ENCODE measurements around the gene PLXNB3. TPM values are rescaled to one million over a fixed set of nuclear protein-coding genes. Genes with fewer than 3 reads are reported as not detected.
"Not testable (repeated sequence)": the region's sequence is repeated elsewhere in the genome, so short reads cannot be mapped to it uniquely, and the experiment has no call there.

Gene PLXNB3
- total RNA-seq, 1 donor from 2014 or later = 7.6 TPM

GRCh38 chrX:153802513-153803045 is 38.5 kb downstream of the PLXNB3 start:
- intact Hi-C loops (cut with DNase I) = no loop called here
- DNase-seq (ENCODE audit: low spot score) = no peak

- no peak for DNase-seq (ENCODE audit: low spot score)
- intact Hi-C loops (cut with DNase I) = no loop called here
Observed at GRCh38 chrX:153803211-153804099, 39.4 kb downstream of the PLXNB3 start.

GRCh38 chrX:153804100-153804595 is 40.1 kb downstream of the PLXNB3 start:
- no peak for DNase-seq (ENCODE audit: low spot score)
- intact Hi-C loops (cut with DNase I) = no loop called here

DNA sequence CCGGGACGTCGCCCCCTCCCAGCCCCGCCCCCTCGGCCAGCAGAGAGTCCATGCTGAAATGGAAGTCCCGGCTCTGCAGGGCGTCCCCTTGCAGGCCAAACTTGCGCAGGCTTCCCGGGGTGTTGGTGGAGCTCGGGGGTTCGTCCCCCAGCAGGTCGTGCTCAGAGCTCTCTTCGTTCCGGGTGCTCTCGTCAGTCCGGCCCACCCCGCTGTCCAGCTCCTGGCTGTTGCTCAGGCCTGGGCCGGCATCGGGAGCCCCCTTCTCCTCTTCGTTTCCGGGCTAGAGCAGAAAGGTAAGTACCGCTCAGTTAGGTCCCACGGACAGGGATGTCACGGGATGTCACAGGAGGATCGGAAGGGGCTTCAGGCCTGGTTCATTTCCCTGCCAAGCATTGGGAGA is 40.6 kb downstream of the PLXNB3 start:
- intact Hi-C loops (cut with DNase I) = no loop called here
- DNase-seq (ENCODE audit: low spot score) = no peak

- intact Hi-C loops (cut with DNase I) = no loop called here
- DNase-seq (ENCODE audit: low spot score) = no peak
Observed at GRCh38 chrX:153805436-153805835, 41.4 kb downstream of the PLXNB3 start.

- intact Hi-C loops (cut with DNase I) = no loop called here
- no peak for DNase-seq (ENCODE audit: low spot score)
Observed at GRCh38 chrX:153806999-153807575, 43.0 kb downstream of the PLXNB3 start.

DNA sequence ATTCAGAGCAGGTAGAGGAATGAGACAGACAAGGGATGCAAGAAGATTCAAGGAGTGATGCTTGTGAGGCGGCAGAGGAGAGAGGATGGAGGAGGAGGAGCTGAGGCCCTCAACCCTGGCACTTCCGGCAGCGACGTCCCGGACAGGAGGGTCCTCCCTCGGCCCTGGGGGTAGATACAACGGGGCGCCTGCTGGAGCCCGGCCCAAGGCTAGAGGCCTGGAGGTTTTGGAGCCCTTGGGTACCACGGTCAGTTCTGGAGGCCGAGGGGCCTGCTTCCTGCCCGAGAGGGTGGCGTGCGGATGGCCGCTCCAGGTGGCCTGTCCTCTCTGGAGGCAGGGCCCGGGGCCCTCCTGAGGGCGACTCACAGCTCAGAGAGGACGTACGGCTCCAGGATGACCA is 43.9 kb downstream of the PLXNB3 start:
- intact Hi-C loops (cut with DNase I) = no loop called here
- DNase-seq (ENCODE audit: low spot score) = no peak

DNA sequence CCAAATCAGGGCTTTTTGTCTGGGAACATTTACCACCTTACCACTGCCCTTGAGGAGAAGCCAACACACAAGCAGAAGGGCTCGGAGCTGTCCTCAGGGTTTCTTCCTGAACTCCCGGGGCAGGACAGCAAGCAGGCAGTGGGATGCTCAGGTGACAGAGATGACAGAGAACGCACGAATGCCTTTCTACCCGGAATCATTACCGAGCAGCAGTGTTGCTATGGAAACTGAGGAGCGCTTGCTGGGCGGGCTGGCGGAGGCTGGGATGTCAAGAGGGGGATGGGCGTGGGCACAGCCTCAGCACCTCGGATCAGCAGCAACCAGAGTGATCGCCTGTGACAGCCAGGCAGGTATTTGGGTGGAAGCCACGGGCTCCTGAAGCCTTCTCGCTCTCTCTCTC is 48.2 kb downstream of the PLXNB3 start:
- intact Hi-C loops (cut with DNase I) = no loop called here
- no peak for DNase-seq (ENCODE audit: low spot score)

DNA sequence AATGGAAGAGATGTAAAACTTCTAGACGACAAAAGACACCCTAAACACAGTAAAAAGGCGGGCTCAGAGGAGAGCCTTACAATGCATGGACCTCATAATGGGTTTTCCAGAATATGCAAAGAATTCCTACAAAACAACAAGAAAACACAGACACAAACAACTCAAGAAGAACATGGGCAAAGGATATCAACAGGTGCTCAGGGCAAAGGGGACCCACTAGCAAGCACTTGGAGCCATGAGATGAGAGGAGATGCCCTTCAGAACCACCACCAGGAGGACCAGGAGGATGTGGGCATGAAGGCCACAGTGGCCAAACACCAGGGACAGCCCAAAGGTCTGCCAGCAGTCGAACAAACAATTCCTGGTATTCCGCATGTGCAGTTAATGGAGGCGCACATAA is 49.1 kb downstream of the PLXNB3 start:
- intact Hi-C loops (cut with DNase I) = no loop called here
- DNase-seq (ENCODE audit: low spot score) = no peak

DNA sequence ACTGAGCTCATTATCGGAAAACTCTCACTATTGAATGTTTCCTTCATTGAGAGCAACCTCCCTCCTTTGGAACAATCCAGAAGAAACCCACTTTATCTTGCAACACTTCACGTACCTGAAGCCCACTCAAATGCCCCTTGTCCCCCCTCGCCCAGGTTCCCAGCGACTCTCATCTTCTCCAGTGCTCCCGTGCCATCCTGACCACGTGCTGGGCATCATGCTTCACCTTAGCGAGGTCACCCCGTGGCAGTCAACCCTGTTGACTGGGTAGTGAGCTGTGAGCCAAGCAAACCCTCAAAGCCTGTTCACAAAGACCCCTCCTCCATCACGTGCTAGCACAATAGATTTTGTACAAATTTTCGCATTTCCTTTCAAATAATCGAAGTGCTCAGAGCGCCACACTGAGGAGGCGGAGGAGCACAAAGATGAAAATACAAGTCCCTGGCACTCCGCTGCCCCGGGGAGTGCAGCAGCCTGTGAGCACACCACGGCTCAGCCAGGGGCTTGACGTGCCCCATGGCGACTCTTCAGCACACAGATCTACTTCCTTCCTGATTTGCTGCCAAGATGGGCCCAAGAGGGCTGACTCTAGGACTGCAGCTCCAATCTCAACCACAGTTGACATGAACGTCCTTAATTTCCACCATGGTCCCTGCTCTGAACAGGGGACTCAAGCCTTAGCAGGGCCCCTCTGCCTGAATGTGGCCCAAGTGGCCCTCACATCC is 50.7 kb downstream of the PLXNB3 start:
- DNase-seq (ENCODE audit: low spot score) = no peak
- intact Hi-C loops (cut with DNase I) = no loop called here

DNA sequence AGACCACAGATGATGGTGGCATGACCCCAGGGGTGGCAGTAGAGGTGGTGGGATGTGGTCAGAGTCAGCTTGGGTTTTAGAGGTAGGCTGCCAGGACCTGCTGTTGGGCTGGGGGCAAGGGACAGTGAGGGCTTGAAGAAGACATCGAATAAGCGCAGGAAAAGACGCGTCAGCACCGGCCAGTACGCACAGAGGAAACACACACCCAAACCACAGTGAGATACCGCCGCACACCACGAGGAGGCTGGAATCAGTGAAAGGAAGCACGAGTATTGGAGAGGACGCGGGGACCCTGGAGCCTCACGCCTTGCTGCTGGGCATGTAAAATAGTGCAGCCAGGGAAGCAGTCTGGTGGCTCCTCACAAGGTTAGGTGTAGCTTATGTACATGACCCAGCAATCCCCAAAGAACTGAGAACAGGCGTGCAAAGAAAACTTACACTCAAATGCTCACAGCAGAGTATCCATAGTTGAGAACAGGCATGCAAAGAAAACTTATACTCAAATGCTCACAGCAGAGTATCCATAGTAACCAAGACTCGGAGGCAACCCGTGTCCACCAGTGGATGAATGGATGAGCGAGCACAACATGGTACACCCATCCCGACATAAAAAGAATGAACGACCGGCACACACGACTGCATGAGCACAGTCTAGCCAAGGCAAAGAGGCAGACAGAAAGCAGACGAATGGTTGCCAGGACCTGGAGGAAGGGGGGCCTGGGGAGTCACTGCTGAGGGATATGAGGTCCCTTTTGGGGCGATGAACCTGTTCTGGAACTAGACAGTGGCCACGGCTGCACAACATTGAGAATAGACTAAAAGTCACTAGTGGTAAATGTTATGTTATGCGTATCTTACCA is 53.0 kb downstream of the PLXNB3 start:
- intact Hi-C loops (cut with DNase I) = no loop called here
- no peak for DNase-seq (ENCODE audit: low spot score)

GRCh38 chrX:153818064-153818463 is 54.0 kb downstream of the PLXNB3 start:
- intact Hi-C loops (cut with DNase I); DNase-seq (ENCODE audit: low spot score): not testable (repeated sequence)

DNA sequence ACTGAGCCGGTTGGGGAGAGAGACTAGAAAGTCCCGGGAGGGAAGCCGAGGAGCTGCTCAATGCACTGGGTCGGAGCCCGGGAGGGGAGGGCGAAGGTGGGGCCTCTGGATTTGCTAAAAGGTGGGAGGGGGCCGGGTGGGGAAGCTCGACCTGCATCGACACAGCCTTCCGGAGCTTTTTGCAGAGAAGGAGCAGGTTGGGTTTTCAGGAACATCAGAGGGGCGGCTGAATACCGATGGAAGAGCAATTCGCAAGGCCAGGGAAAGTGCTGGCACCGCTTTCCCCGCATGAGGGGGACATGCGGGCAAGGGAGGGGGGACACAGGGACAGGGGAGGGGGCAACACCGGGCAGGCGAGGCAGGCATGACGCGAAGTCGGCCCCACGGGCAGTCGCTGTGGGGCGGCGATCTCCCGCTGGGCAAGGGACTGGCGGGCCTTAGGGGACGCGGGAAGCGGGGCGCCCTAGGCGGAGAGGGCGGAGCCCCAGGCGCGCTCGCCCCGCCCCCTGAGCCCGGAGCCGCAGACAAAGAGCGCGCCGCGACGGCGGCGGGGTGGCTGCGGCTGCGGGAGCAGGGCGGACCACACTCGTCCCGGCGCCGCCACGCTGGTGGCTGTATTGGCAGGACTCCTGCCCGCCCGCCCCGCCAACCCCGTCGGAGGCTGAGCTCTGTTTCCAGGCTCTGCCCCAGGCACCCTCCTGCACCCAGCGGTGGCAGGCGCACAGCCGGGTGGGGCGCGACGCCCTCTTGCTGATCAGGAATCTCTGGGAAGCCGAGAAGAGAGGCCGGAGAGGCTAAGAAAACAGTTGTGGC is 54.7 kb downstream of the PLXNB3 start:
- DNase-seq (ENCODE audit: low spot score) = no peak
- intact Hi-C loops (cut with DNase I) = no loop called here

- intact Hi-C loops (cut with DNase I) = no loop called here
Observed at GRCh38 chrX:153819384-153820040, 55.5 kb downstream of the PLXNB3 start.

GRCh38 chrX:153820601-153821000 is 56.6 kb downstream of the PLXNB3 start:
- intact Hi-C loops (cut with DNase I) = no loop called here
- DNase-seq (ENCODE audit: low spot score) = no peak

More at GRCh38 chrX:153819384-153820040, 55.5 kb downstream of the PLXNB3 start:
- DNase-seq (ENCODE audit: low spot score) = no peak

GRCh38 chrX:153821066-153821465 is 57.0 kb downstream of the PLXNB3 start:
- DNase-seq (ENCODE audit: low spot score) = no peak
- intact Hi-C loops (cut with DNase I) = no loop called here

DNA sequence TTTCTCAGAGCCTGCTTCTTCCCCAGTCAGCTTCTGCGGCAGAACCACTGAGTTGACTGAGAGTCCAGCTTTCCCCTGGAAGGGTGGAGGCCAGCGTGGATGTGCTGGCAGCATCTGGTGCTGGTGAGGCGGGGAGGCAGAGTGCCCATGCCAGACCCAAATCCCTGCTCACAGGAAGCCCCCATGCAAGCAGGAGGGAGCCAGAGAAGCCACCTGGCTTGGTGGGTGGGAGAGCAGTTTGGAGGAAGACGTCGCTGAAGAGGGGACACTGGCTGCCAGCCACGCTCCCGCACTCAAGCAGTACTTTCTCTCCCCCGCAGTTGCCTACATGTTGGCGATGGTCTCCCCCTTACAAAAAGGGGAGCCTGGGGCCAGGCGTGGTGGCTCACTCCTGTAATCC is 60.3 kb downstream of the PLXNB3 start:
- no peak for DNase-seq (ENCODE audit: low spot score)
- intact Hi-C loops (cut with DNase I) = no loop called here

- intact Hi-C loops (cut with DNase I) = no loop called here
- DNase-seq (ENCODE audit: low spot score) = no peak
Observed at GRCh38 chrX:153825042-153825441, 61.0 kb downstream of the PLXNB3 start.

Data from cardiac septum (tissue), 1 donor.